Testis (tissue), 3 donors: ENCODE measurements around the gene API5. TPM values are rescaled to one million over a fixed set of nuclear protein-coding genes. Genes with fewer than 3 reads are reported as not detected.

Experiments used
- DNase-seq: peaks from one replicate; pipeline ENCODE4 v3.0.0-alpha.2; 2019
- H3K27ac ChIP-seq, 2 donors: fragments of 200-600 bp; sonication (generic); one replicate each; pipeline ENCODE4 v1.5.1; 2019
- H3K27me3 ChIP-seq: fragments of 200-600 bp; sonication (generic); one replicate; pipeline ENCODE4 v1.5.1; 2019
- H3K36me3 ChIP-seq: fragments of 200-600 bp; sonication (generic); one replicate; pipeline ENCODE4 v1.5.1; 2017; ENCODE audit warnings: low read depth; ENCODE audit errors: missing control alignments
- H3K4me1 ChIP-seq: fragments of 200-600 bp; sonication (generic); one replicate; pipeline ENCODE4 v1.5.1; 2019
- H3K4me3 ChIP-seq, 2 donors: fragments of 200-600 bp; sonication (generic); one replicate each; pipeline ENCODE4 v1.5.1; 2017 to 2019
- H3K9me3 ChIP-seq: fragments of 200-600 bp; sonication (generic); one replicate; pipeline ENCODE4 v1.5.1; 2017
- POLR2A ChIP-seq: fragments of 450-650 bp; IDR thresholded peaks from one replicate; pipeline ENCODE4 v1.6.1; 2017; ENCODE audit warnings: antibody characterized with exemption, mild to moderate bottlenecking, moderate library complexity
- WGBS, 2 donors: methylation state at CpG; one replicate each; pipeline ENCODE4 v1.1.5; 2018; 5-methylcytosine and 5-hydroxymethylcytosine counted together
- intact Hi-C: fragments of 100-400 bp; cut with DNase I; formaldehyde crosslinking; loops from one replicate; pipeline ENCODE4 v1.15.1; 2023; ENCODE audit warnings: low total_unique reads
- polyA plus RNA-seq: library from polyadenylated mRNA; stranded (reverse); fragments of 350-450 nt; fragmentation: Illumina TruSeq; extraction: RNeasy Lipid Tissue Mini Kit (QIAGEN cat#74804); gene quantifications from one replicate; pipeline ENCODE4 v1.2.3, GENCODE V29; 2014; ENCODE audit warnings: low read depth, low replicate concordance; ENCODE audit not compliant: insufficient read depth
- total RNA-seq, 2 donors: library from RNA; depleted of rRNA; stranded (reverse); fragments of >200 nt; gene quantifications; one replicate each; pipeline ENCODE4 v1.2.3, GENCODE V29; 2016
- TF ChIP-seq, protein P1 (sequence below), 3 experiments: fragments of 450-650 bp in 2 of 3; fragments of 200-600 bp in 1 of 3; sonication (generic) in 1 of 3; IDR thresholded peaks; one replicate each; pipeline ENCODE4 v1.5.1; 2016 to 2019; ENCODE audit warnings: antibody characterized with exemption in 3 of 3, mild to moderate bottlenecking in 2 of 3, moderate library complexity in 1 of 3

The API5 gene
- total and polyA plus RNA-seq, 3 donors from 2014 or later = 51.4 to 74.9 (median 73.6) TPM

DNA sequence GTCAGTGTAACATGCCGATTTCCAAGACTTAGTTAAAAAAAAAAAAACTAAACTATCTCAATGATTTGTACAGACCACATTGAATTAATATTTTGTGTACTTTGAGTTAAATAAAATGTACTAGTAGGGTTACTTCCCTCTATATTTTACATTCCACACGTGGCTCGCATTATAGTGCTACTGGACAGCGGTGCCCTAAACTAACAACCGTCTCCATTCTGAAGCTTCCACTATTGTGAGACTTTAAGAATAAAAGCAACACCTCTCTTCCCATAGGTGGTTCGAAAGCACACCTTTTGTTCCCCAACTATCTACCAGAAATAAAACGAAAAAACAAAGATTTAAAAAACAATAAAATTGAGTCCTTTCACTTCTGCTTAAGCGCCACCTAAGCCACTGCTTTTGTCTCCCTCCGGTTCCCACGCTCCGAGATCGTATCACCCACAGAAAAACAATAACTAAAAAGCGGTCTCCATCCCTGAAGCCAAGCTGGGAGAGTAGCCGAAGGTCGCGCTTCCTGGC lies 46.5 kb downstream of the API5 start:
- WGBS, 2 donors = 2 to 3% methylated on average over 16 of the region's 16 CpGs
- Histone ChIP-seq H3K4me1 (peaks cover 10% of the 10 kb centered on the region), H3K4me3 (peak overlapping the region; percentile 96 to 97), H3K9me3 (no peaks in the 10 kb centered on the region), H3K27ac (peak overlapping the region; percentile 87 to 91), H3K36me3 (no peaks in the 10 kb centered on the region), H3K27me3 (no peaks in the 10 kb centered on the region)
- no peak for TF ChIP-seq POLR2A
- TF ChIP-seq, protein P1, sequence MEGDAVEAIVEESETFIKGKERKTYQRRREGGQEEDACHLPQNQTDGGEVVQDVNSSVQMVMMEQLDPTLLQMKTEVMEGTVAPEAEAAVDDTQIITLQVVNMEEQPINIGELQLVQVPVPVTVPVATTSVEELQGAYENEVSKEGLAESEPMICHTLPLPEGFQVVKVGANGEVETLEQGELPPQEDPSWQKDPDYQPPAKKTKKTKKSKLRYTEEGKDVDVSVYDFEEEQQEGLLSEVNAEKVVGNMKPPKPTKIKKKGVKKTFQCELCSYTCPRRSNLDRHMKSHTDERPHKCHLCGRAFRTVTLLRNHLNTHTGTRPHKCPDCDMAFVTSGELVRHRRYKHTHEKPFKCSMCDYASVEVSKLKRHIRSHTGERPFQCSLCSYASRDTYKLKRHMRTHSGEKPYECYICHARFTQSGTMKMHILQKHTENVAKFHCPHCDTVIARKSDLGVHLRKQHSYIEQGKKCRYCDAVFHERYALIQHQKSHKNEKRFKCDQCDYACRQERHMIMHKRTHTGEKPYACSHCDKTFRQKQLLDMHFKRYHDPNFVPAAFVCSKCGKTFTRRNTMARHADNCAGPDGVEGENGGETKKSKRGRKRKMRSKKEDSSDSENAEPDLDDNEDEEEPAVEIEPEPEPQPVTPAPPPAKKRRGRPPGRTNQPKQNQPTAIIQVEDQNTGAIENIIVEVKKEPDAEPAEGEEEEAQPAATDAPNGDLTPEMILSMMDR (IDR thresholded peaks at IDR 0.05) = no peak
- intact Hi-C loops = no loop called here
- DNase-seq = no peak

DNA sequence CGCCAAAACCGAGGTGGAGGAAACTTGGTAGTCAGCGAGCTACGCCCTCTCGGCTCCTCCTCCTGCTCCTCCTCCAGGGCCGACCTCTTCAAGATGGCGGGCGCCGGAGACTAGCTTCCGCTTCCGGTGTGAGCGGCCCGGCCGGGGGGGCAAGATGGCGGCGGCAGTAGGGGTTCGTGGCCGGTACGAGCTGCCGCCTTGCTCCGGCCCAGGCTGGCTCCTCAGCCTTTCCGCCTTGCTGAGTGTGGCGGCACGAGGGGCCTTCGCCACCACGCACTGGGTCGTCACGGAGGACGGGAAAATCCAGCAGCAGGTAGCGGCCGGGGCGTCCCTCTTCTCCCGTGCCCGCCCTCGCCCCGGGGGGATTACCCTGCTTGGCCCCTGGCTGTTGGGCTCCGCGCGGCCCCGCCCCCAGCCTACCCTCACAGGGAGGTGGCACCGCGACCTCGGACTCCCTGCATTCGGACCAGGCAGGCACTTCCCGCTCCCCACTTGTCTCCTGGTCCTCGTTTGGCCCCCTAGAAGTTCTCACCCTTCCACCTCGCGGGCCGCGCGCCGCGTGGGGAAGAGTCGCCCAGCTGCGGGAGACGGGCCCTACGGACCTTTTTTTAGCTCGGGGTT lies 47.1 kb downstream of the API5 start, which contains the start of gene TTC17:
TSS of gene TTC17 (plus strand) at position 120 of the 621 bp plus-strand sequence. CDS start at position 155, 35 bp downstream.
- peak; percentile 96 for DNase-seq
- Histone ChIP-seq H3K4me1 (peaks cover 10% of the 10 kb centered on the region), H3K4me3 (peak within 1 kb of the TSS; percentile 96 to 97), H3K27ac (peak within 1 kb of the TSS; percentile 87 to 91), H3K9me3 (no peaks in the 10 kb centered on the region), H3K36me3 (no peaks in the 10 kb centered on the region), H3K27me3 (no peaks in the 10 kb centered on the region)
- TF ChIP-seq, protein P1 (IDR thresholded peaks at IDR 0.05) = no peak
- TF ChIP-seq POLR2A = no peak
- WGBS, 2 donors = 0 to 1% methylated on average over 11 to 56 of the region's 58 CpGs
- intact Hi-C loops = no loop called here

DNA sequence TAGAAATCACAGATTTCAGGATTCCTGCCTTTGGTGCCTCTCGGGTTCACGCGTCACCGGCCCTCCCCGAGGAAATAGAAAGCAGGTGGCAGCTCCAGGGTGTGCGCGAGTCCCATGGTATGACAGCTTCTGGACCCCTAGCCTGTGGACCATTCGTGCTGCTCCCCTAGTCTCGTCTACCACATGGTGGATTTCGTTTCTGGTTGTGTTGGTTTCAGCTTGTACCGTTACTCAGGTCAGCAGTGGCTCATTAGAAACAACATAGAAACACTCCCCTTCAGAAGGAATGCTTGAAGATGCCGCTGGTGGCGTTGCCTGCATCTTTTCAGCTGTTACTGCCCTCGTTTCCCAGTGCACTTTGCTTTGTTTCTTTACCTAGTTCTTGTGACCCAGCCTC lies 47.6 kb downstream of the API5 start:
- Histone ChIP-seq H3K36me3 (no peaks in the 10 kb centered on the region), H3K27ac (peak overlapping the region; percentile 87 to 91), H3K9me3 (no peaks in the 10 kb centered on the region), H3K4me1 (peaks cover 10% of the 10 kb centered on the region), H3K4me3 (peak overlapping the region; percentile 96 to 97), H3K27me3 (no peaks in the 10 kb centered on the region)
- 0% methylated on average over 12 to 14 of the region's 14 CpGs for WGBS, 2 donors
- TF ChIP-seq POLR2A = no peak
- TF ChIP-seq, protein P1 (IDR thresholded peaks at IDR 0.05) = peak in 1 of 3 experiments; percentile 3
- peak; percentile 47 for DNase-seq
- intact Hi-C loops = no loop called here

DNA sequence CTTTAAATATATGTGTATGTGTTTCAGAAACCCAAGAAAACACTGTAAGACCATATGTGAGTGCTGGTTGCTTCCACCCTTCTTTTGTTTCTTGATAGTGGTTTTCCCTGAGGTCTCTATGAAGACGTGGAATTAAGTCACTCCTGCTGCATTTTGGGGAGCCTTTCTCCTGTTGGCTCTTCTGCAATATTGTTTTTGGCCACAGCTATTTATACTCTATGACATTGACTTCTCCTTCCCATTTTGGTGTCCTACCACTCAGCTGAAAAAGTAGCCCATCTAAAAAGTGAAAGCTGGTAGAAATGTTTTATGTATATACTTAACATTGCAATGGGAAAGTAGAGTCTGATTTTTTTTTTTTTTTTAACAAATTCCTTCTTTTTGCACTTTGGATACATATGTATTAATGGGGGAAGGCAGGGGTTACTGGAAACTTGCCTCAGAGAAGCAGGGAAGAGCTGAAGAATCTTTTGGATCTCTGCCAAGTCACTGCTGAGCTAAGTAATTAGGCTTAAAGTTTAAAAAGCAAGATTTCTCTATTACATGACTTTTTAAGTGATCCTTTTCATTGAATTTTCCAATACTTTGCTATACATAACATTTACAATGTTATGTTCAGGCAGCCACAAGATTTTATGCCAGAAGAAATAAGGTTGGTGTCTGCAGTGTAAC lies 48.7 kb downstream of the API5 start:
- Histone ChIP-seq H3K27ac (no peak overlapping the region), H3K9me3 (no peaks in the 10 kb centered on the region), H3K4me1 (peaks cover 10% of the 10 kb centered on the region), H3K4me3 (no peak overlapping the region), H3K27me3 (no peaks in the 10 kb centered on the region), H3K36me3 (no peaks in the 10 kb centered on the region)
- TF ChIP-seq, protein P1 (IDR thresholded peaks at IDR 0.05) = no peak
- no peak for TF ChIP-seq POLR2A
- intact Hi-C loops = no loop called here
- DNase-seq = no peak
- WGBS, 2 donors = 0 to 26% methylated on average over 1 of the region's 1 CpG
